ENCODE results near the gene STC2. TPM values are rescaled to one million over a fixed set of nuclear protein-coding genes. Genes with fewer than 3 reads are reported as not detected.

The STC2 gene
- total RNA-seq, 1 experiment from 2014 or later, result 0.03 TPM

DNA sequence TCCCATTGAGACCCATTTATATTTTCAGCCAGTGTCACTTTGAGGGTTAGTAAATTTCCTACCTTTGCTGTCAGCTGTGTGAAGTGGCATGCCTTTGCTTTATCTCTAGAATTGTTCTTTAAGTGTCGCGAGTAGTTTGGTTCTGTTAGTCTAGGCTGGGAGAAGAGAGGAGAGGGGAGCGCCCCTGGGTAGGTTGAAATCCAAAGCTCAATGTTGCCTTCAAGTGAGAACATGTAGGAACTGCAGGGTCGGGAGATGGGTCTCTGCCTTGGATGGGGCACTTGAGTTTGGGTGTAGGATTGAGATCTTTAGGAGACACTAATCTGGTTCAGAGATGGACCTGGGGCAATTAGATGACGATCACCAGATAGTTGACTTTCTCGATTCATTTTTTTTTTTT, 46.3 kb downstream of the STC2 start:
- in situ Hi-C loops (cut with HindIII; ENCODE audit: low sequenced_read_pairs), result no loop called here
- peak; percentile 5 for DNase-seq (ENCODE audit: low spot score)

DNA sequence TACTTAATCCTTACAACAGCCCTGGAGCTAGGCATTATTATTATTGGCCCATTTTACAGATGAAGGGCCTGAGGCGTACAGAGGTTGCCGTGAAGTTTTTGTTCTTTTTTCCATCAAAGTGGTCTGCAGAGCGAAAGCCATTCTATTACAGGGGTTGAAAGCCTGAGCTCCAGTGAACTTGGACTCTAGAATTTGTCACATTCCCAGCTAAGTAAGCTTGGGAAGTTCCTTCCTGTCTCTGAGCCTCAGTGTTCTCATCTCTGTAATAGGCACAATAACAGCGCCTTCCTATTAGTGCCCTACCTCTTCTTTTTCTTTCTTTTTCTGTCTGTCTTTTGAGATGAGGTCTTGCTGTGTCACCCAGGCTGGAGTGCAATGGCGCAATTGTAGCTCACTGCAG, 49.0 kb downstream of the STC2 start:
- in situ Hi-C loops (cut with HindIII; ENCODE audit: low sequenced_read_pairs), result no loop called here

DNA sequence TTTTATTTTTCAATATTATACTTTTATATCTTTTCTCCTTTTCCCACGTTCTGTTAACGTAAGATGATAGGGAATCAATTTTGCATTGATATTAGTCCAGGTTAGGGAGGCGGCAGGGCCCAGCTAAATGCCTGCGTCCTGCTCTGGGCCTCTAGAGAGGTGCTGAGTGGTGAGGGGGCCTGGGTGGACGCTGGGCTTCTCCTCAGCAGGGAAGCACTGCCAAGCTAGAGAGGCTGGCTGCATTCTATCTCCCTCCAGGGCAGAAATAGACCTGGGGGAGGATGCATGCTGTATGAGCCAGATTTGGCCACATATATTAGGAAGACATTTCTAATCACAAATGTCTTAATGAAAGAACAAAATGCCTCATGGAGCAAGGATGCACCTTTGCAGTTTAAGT, 49.6 kb downstream of the STC2 start:
- no peak for DNase-seq (ENCODE audit: low spot score)
- in situ Hi-C loops (cut with HindIII; ENCODE audit: low sequenced_read_pairs), result no loop called here

More for the DNA sequence above, 49.0 kb downstream of the STC2 start:
- DNase-seq (ENCODE audit: low spot score), result no peak

DNA sequence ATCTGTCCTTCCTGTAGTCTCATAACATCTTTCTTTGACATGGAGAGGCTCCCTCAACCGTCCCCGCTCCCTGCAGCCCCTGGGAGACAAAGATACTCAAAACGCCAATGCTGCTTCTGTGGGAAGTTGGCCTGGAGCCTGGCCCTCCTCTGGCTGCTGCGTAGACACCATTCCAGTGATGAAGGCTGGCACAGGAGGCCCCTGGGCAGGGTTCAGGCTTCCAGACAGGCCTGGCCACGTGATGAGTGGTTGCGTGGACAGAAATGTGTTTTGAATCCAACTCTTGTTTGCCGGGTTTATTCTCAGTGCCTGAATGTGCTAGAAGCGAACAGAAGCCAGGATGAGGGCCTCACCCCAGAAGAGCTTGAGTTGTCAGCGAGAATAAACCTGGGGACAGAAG, 50.0 kb downstream of the STC2 start:
- no peak for DNase-seq (ENCODE audit: low spot score)
- in situ Hi-C loops (cut with HindIII; ENCODE audit: low sequenced_read_pairs), result no loop called here

DNA sequence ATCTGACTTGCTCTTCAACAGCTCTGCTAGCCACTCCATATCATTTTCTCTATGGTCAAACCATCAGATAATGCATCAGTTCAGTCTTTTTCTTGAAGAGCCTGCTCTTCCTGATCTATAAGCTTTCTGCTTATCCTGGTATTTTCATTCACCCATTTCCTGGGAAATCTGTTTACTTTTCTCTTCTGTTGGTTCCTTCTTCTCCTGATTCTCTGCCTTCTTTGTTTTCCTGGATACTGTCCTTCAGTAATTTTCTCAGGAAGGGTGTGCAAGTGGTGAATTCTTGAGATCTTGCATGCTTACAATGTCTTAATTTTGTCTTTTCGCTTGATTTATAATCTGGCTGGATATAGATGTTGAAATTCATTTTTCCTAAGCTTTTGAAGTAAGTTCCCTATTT, 53.4 kb downstream of the STC2 start:
- in situ Hi-C loops (cut with HindIII; ENCODE audit: low sequenced_read_pairs), result no loop called here
- no peak for DNase-seq (ENCODE audit: low spot score)

DNA sequence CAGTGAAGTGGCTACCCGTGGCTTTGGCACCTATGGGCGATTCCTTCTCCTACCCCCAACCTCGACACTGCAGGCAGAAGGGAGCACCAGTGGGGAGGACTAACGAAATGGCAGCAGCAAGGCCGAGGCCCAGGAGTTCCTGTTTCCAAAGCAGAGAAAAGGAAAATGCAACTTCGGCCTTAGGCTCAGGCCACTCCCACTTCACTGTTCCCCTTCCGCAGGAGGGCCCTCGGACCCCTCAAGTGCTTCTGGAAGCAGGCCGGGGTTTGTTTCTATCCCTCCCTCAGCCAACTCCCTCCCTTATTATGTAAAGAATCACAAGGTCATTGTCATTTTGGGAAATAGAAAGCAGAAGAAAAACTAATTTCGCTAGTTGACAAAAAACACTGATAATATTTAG, 56.8 kb downstream of the STC2 start:
- DNase-seq (ENCODE audit: low spot score), result no peak
- in situ Hi-C loops (cut with HindIII; ENCODE audit: low sequenced_read_pairs), result no loop called here

DNA sequence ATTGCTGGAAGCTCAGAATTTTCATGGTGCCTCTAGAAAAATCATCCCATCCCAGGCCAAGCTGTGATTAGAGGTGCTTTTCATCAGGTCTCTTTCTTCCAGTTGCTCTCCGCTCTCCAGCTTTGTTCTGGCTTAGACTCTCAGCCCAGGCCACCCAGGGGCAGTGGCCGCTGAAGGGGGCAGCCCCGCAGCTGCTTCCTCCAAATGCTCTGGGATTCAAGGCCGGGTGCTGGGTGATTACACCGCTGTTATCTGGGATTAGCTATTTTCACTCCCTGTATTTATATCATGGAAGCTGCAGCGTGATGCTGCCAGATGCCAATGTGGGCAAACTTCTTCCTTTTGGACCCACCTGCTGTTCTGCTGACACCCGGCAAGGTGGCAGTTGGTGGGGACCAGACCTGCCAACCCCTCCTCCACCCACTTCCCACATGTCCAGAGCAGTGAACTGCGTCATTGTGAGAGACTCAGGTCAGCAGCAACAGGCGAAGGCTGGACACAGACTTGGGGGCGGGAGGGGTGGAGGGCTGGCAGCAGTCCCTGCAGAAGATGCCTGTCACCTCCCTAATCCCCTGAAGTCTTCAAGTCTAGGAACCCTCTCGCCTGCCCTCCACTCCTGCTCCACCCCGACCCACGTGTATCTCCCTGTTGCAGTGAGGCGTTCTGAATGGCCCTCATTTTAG, 59.3 kb downstream of the STC2 start:
- DNase-seq (ENCODE audit: low spot score), result no peak
- in situ Hi-C loops (cut with HindIII; ENCODE audit: low sequenced_read_pairs), result no loop called here

DNA sequence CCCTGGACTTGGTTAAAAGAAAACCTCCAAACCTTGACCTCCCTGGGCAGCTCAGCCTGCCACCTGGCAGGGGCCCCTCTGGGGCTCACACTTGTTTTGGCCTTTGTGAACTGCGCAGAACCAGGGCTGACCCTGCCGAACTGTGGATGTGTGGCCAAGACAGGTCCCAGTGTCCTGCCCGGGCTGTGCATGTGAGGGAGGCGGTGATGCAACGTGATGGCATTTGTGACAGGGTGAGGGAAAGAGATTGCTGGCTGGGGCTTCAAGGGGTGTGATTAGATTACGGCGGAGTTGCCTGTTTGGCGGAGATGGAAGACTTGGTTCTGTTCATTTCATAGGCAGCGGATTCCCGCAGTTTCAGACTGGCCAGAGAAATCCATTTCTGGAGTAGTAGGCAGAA, 62.8 kb downstream of the STC2 start:
- DNase-seq (ENCODE audit: low spot score), result no peak
- in situ Hi-C loops (cut with HindIII; ENCODE audit: low sequenced_read_pairs), result no loop called here

Other genes with a start within 250 kb of the STC2 start
- gene BNIP1, start 183.9 kb downstream of the STC2 start, total RNA-seq (2014; rRNA removed; shearing (Covaris generic)), result 31.7 and 35.9 TPM in 2 replicates
- not detected in 2 replicates for gene NKX2-5, start 93.2 kb downstream of the STC2 start, total RNA-seq (2014; rRNA removed; shearing (Covaris generic))

Measured in G401 (cell line).